BLaER1 (cell line): ENCODE results near the gene ADAMTS2.

Experiments used
- H3K27ac ChIP-seq: shearing (Covaris generic); formaldehyde crosslinking; 2 replicates; pipeline ENCODE4 v1.8.1; 2022
- H3K27me3 ChIP-seq: shearing (Covaris generic); formaldehyde crosslinking; 2 replicates; pipeline ENCODE4 v1.8.1; 2022
- H3K36me3 ChIP-seq: shearing (Covaris generic); formaldehyde crosslinking; 2 replicates; pipeline ENCODE4 v1.8.1; 2022
- H3K4me1 ChIP-seq: shearing (Covaris generic); formaldehyde crosslinking; 2 replicates; pipeline ENCODE4 v1.8.1; 2022
- H3K4me2 ChIP-seq: shearing (Covaris generic); formaldehyde crosslinking; 2 replicates; pipeline ENCODE4 v1.8.1; 2022
- H3K4me3 ChIP-seq: shearing (Covaris generic); formaldehyde crosslinking; 2 replicates; pipeline ENCODE4 v1.8.1; 2022
- H3K9ac ChIP-seq: shearing (Covaris generic); formaldehyde crosslinking; 2 replicates; pipeline ENCODE4 v1.8.1; 2022
- H3K9me3 ChIP-seq: shearing (Covaris generic); formaldehyde crosslinking; 2 replicates; pipeline ENCODE4 v1.8.1; 2022
- H4K20me1 ChIP-seq: shearing (Covaris generic); formaldehyde crosslinking; 2 replicates; pipeline ENCODE4 v1.8.1; 2022
- Cebpa-rat ChIP-seq: shearing (Covaris generic); IDR thresholded peaks from 2 replicates; pipeline ENCODE4 v1.8.1; 2022

The ADAMTS2 gene

DNA sequence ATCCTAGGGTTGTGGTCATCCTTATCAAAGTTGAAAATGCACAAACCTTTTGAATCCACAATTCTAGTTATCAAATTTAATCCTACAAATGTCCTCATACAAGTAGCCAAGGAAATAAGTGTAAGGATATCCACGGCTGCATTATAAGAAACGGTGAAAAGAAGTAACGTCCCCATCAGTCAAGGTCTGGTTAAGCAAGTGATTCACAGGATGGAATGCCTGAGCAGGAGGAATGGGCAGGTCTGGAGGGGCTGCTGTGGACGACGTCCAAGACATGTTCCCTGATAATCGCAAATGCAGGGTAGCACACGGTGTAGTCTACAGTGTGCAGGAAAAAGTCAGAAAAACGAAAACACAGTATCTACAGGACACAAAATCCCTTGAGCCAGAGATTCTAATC is 118.6 kb downstream of the ADAMTS2 start:
- peaks cover 9% of the 10 kb centered on the region for H3K9me3 ChIP-seq
- H3K4me3 ChIP-seq, result no peak overlapping the region
- no peak for TF ChIP-seq Cebpa-rat
- H3K4me1 ChIP-seq, result no peaks in the 10 kb centered on the region
- H4K20me1 ChIP-seq, result no peaks in the 10 kb centered on the region
- H3K4me2 ChIP-seq, result no peak overlapping the region
- no peaks in the 10 kb centered on the region for H3K36me3 ChIP-seq
- no peak overlapping the region for H3K9ac ChIP-seq
- no peaks in the 10 kb centered on the region for H3K27me3 ChIP-seq
- no peak overlapping the region for H3K27ac ChIP-seq

DNA sequence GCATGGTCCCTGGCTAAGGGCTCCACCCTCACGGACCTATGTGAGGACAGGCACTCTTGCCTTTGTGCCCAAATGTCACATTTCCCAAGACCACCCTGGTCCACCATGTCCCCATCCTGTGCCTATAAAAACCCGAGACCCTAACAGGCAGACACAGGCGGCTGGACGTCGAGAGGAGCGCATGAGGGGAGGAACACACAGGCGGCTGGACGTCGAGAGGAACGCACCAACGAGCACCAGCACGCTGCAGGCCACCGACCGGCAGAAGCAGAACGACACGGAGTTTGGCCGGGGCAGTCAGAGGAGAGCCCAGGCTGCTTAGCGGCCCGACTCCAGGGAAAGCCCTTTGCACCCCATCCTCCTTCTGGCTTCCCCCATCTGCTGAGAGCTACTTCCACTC is 119.9 kb downstream of the ADAMTS2 start:
- Histone ChIP-seq H3K4me2 (no peak overlapping the region), H3K27me3 (peaks cover 4% of the 10 kb centered on the region; the same call in 1 of the 2 replicates), H3K4me3 (no peak overlapping the region), H3K4me1 (peaks cover 5% of the 10 kb centered on the region; the same call in 1 of the 2 replicates), H3K36me3 (no peaks in the 10 kb centered on the region), H3K9ac (no peak overlapping the region), H3K27ac (no peak overlapping the region), H4K20me1 (no peaks in the 10 kb centered on the region), H3K9me3 (peaks cover 9% of the 10 kb centered on the region)
- TF ChIP-seq Cebpa-rat, result no peak

DNA sequence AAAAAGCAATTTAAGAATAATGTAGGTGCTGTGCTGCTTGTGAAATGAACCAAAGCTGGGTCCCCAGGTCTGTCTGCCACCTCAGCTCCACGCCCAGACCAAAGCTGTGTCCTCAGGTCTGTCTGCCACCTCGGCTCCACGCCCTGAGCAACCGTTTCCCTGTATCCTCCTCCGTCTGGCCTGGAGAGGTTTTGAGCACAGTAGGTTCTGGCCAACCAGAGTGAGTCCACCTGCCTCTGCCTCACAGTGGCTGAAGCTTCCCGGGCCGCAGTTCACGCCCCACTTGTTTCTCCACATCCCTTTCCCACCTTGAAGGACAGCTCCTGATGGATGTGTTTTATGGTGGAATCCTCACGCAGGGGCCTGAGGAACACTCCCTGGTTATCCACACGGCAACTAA is 120.5 kb downstream of the ADAMTS2 start:
- H3K36me3 ChIP-seq, result no peaks in the 10 kb centered on the region
- H3K9me3 ChIP-seq, result peaks cover 9% of the 10 kb centered on the region
- no peaks in the 10 kb centered on the region for H4K20me1 ChIP-seq
- H3K4me2 ChIP-seq, result no peak overlapping the region
- H3K4me1 ChIP-seq, result peaks cover 11% of the 10 kb centered on the region
- no peak overlapping the region for H3K27ac ChIP-seq
- no peak for TF ChIP-seq Cebpa-rat
- no peak overlapping the region for H3K9ac ChIP-seq
- H3K27me3 ChIP-seq, result peaks cover 10% of the 10 kb centered on the region
- H3K4me3 ChIP-seq, result no peak overlapping the region

DNA sequence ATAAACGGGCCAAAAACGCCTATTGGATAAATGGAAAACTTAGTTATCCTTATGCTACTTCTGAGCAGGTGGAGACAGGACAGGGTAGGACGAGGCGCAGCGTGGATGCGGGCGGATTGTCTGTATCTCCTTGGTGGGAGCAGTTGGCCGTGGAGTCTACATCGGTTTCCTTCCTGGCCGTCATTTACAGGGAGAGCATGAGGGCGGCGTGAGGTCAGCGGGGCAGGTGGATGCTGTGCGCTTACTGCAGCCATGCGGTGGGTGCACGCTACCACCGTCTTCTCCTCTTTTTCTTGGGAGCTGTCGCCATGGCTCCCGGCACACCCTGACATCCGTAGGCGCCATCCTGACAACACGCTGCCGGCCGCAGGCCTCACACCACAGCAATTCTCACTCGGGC is 121.3 kb downstream of the ADAMTS2 start:
- Histone ChIP-seq H3K36me3 (no peaks in the 10 kb centered on the region), H3K9ac (no peak overlapping the region), H3K4me1 (peaks cover 16% of the 10 kb centered on the region), H3K4me2 (no peak overlapping the region), H3K4me3 (no peak overlapping the region), H3K27ac (no peak overlapping the region), H3K9me3 (peaks cover 9% of the 10 kb centered on the region), H4K20me1 (no peaks in the 10 kb centered on the region), H3K27me3 (peaks cover 18% of the 10 kb centered on the region)
- TF ChIP-seq Cebpa-rat, result no peak

DNA sequence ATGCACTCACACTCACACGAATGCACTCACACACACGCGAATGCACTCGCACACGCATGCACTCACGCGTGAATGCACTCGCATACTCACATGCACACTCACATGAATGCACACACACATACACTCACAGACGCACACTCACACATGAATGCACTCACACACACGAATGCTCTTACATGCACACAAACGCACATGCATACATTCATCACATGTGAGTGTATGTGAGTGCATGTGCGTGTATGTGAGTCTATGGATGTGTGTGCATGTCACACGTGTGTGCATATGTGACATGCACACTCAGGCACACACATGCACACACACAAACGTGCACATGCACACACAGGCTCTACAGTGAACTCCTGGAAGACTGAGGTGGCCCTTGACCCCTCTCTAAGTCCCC is 121.7 kb downstream of the ADAMTS2 start:
- H4K20me1 ChIP-seq, result no peaks in the 10 kb centered on the region
- peaks cover 9% of the 10 kb centered on the region for H3K9me3 ChIP-seq
- H3K4me2 ChIP-seq, result no peak overlapping the region
- H3K4me1 ChIP-seq, result peaks cover 16% of the 10 kb centered on the region
- H3K4me3 ChIP-seq, result no peak overlapping the region
- H3K27me3 ChIP-seq, result peaks cover 19% of the 10 kb centered on the region
- no peaks in the 10 kb centered on the region for H3K36me3 ChIP-seq
- no peak for TF ChIP-seq Cebpa-rat
- no peak overlapping the region for H3K27ac ChIP-seq
- no peak overlapping the region for H3K9ac ChIP-seq

DNA sequence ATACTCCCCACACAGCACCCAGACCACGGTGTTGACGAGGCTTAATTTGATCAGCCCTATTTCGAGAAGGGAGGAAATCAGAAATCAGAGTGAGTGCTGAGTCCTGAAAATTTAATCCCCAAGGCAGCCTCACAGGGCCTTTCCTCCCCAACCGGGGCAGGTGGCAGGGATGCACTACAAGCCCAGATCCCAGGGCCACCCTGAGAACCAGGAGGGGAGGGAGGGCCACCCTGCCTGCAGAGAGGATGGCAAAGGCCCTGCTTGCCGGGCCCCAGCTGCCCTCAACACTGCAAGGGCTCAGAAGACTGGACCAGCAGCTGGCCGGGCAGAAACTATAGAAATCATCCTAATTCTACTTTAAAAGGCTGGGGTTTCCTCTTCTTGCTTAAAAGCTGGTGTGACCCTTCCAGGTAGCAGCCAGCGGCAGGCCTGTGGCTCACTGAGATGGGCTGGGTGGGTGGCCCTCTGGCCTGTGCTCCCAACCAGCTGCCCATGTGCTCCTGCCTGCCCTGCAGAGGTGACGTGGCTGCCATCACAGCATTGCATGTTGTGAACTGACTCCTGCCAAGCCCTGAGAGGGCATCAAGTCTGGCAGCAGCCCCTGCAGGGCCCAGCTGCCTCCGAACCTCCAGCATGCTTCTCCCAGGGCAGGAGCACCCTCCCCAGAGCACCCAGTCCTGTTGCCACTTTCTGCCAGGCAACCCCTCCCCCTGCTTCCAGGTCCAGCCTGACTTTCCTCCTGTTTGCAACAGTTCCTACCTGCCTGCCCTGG is 122.8 kb downstream of the ADAMTS2 start:
- Histone ChIP-seq H3K4me1 (peaks cover 16% of the 10 kb centered on the region), H3K9ac (no peak overlapping the region), H3K4me2 (no peak overlapping the region), H3K36me3 (no peaks in the 10 kb centered on the region), H3K27me3 (peaks cover 19% of the 10 kb centered on the region), H3K9me3 (peaks cover 9% of the 10 kb centered on the region), H3K4me3 (no peak overlapping the region), H3K27ac (no peak overlapping the region), H4K20me1 (no peaks in the 10 kb centered on the region)
- TF ChIP-seq Cebpa-rat, result no peak

DNA sequence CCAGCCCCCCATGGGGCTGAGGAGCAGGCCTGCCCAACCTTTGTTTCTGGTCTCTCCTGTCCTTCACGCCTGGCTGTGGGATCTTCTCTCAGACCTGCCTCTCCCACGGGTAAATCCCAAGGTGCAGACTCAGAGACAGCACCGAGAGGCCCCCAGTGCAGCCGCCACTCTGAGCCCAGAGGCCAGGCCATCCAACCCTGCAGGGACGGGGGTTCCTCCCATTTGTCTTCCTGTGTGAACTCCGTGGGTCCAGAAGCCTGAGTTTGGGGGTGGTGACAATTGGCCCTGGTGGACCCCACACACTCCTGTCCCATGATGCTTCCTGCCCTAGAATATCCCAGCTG is 123.4 kb downstream of the ADAMTS2 start:
- Histone ChIP-seq H3K4me2 (no peak overlapping the region), H4K20me1 (no peaks in the 10 kb centered on the region), H3K27ac (no peak overlapping the region), H3K9ac (no peak overlapping the region), H3K27me3 (peaks cover 19% of the 10 kb centered on the region), H3K4me1 (peaks cover 16% of the 10 kb centered on the region), H3K9me3 (peaks cover 9% of the 10 kb centered on the region), H3K36me3 (no peaks in the 10 kb centered on the region), H3K4me3 (no peak overlapping the region)
- TF ChIP-seq Cebpa-rat, result no peak

DNA sequence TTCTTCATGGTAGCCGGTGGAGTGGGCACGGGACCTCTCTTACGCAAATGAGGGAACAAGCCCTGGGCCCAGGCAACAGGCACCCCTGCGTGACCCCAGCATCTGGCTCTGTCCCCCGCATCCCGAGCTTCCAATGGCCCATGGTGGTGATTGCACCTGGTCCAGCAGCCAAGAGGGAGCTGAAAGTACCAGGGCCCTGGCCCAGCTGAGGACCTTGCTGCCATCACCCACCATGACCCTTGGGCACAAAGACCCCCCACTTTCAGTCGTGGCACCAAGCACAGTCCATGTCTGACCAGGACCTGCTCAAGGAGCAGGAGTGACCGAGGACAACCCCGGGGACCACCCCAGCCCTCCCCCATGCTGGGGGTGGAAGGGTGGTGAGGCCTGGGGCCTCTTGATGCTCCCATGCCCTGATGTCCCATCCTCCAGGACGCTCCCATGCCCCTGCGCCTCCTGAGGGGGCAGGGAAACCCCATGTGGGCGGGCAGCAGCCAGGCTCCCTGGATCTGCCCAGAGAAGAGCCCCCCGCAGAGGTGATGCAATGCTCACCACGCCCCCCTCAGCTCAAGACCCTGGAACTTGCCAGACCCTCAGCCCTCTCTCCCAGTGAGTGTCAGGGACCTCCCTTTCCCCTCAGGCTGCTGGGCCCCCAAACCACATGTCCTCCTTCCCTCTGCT is 123.9 kb downstream of the ADAMTS2 start:
- H3K4me3 ChIP-seq, result no peak overlapping the region
- H3K4me2 ChIP-seq, result no peak overlapping the region
- no peaks in the 10 kb centered on the region for H4K20me1 ChIP-seq
- H3K27ac ChIP-seq, result no peak overlapping the region
- peaks cover 16% of the 10 kb centered on the region for H3K4me1 ChIP-seq
- no peaks in the 10 kb centered on the region for H3K36me3 ChIP-seq
- no peak overlapping the region for H3K9ac ChIP-seq
- H3K27me3 ChIP-seq, result peaks cover 19% of the 10 kb centered on the region
- peaks cover 9% of the 10 kb centered on the region for H3K9me3 ChIP-seq
- no peak for TF ChIP-seq Cebpa-rat

DNA sequence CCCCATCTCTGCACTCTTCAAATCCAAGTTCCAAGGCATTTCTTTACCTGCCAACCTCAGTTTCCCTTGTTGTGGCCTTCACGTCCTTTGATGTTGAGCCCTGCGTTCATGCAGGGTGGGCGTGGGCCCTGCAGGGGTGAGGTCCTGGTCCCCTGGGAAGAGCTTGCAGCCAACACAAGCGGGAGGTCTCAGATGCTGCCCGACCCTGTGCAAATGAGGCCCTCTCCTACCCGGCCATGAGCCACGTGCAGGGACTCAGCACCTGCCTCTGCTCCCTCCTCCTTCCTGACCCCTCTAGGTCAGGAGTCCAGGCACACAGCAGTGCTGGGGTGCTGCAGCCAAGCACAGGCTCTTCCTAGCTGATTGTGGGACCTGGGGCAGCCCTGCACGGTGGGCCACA is 124.5 kb downstream of the ADAMTS2 start:
- Histone ChIP-seq H3K4me1 (peaks cover 16% of the 10 kb centered on the region), H3K9me3 (peaks cover 9% of the 10 kb centered on the region), H3K27me3 (peaks cover 19% of the 10 kb centered on the region), H3K4me3 (no peak overlapping the region), H3K36me3 (no peaks in the 10 kb centered on the region), H3K4me2 (no peak overlapping the region), H3K9ac (no peak overlapping the region), H3K27ac (no peak overlapping the region), H4K20me1 (no peaks in the 10 kb centered on the region)
- no peak for TF ChIP-seq Cebpa-rat
